Activated effector memory CD4-positive, alpha-beta T cell treated with anti-CD3 and anti-CD28 coated beads, Interleukin-2, amount 50 U/mL, for 16 hours (primary cell): ENCODE results near the gene LRRK2.
"Not testable (repeated sequence)": the region's sequence is repeated elsewhere in the genome, so short reads cannot be mapped to it uniquely, and the experiment has no call there.

Experiments
- DNase-seq: peaks from one replicate; pipeline ENCODE4 v3.0.0-alpha.2; 2020

LRRK2 gene

DNA sequence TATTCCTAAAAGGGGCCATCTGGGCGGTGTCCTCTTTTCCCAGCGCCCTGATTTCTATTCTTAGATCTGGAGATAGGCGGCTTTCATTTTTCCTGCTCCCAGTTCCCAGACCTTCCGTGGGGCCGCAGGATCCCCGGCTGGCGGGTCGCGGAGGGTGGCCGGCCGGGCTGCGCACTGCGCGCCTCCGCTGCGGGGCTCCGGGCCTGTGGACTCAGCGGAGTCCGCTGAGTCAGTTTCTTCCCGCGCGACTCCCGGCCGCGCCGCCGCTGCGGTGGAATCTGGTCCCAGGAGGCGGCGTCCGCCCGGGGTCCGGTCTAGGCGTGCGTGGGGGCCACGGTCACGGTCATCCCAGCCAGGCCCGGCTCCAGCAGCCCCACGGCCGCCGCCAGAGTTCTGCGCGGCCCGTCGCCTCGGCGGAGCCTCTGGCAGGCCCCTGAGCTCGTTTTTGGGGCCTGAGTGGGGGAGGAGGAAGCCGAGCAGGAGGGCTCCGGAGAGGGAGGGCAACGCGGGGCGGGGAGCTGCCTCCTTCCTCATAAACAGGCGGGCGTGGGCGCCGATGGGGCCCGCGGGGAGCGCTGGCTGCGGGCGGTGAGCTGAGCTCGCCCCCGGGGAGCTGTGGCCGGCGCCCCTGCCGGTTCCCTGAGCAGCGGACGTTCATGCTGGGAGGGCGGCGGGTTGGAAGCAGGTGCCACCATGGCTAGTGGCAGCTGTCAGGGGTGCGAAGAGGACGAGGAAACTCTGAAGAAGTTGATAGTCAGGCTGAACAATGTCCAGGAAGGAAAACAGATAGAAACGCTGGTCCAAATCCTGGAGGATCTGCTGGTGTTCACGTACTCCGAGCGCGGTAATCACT, at the start of gene LRRK2:
Gene LRRK2 (plus strand): TSS at position 559 of the 853 bp plus-strand sequence. CDS start 135 bp downstream, at position 694.
- peak; percentile 73 for DNase-seq

DNA sequence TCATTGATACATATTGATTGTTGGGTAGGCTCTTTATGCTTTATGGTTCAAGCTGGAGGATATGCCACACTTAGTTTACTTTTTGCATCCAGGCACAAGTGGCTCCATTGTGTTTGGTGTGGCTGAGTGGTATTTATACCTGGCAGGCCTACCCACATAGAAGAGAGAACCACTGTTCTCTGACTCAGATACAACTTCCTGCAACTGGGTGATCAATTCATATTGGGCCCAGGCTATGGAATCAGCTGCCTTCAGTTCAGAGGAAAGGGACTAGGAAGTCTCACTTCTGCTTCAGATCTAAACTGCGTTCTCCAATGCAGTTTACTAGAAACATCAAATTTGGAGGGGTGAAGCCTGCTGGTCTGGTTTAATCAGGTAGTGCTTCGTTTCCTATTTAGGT, 49.8 kb upstream of the LRRK2 start:
- DNase-seq, result no peak

DNA sequence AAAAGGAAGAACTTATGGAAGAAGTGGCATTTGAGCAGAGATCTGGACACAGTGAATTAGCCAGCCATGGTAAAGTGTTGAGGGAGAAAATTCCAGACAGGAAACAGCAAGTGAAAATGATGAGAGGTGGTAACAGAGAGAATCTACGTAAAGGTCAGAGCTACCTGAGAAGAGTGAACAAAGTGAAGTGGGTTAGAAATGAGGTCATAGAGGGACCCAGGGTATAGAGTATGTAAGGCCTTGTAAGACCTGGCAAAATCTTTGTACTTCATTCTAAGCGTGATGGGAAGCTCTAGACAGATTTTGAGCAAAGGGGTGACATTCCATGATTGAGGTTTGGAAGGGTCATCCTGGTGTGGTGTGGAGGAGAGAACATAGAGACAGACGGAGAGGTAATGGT, 49.3 kb upstream of the LRRK2 start:
- no peak for DNase-seq

DNA sequence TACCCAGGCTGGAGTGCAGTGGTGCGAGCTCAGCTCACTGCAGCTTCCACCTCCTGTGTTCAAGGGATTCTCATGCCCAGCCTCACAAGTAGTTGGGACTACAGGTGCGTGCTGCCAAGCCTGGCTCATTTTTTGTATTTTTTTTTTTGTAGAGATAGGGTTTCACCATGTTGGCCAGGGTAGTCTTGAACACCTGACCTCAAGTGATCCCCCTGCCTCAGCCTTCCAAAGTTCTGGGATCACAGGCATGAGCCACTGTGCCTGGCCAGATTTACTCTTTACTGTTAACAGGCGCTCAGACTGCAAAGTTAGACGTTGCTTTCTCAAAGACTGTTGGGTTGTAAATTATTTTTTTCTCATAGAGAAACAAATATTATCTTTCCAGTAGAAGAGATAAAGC, 46.1 kb upstream of the LRRK2 start:
- DNase-seq, result no peak

DNA sequence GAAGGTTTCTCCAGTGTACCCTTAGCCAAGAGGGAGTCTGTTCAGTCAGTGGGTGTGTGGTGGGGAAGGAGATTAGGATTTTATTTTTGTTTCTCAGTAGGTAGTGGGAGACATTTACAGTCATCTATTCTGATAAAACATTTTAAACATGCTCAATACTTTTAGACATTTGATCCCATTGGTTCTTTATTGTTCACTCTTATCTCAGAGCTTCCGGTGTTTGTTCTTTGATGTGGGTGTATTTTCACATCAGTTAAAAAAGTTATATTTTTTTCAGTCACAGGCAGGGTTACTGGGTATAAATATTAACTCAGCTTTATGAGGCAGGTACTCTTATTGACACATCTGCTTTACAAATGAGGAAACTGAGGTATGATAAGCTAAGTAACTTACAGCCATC, 43.3 kb upstream of the LRRK2 start:
- DNase-seq, result no peak

DNA sequence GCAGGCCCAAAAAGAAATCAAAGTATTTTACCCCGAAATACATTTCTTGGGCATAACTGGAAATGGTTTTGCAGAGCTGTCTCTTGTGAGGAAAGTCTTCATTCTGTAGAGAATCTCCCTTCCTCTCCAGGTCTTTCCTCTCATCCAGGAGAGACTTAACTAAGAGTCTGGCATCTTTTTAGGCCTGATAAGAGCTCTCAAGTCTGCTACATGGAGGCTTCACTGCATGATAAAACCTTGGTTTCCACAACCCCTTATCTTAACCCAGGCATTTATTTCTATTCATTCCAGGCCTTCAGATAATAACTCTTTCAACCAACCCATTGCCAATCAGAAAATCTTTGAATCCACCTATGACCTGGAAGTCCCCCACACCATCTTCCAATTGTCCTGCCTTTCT, 41.1 kb upstream of the LRRK2 start:
- no peak for DNase-seq

DNA sequence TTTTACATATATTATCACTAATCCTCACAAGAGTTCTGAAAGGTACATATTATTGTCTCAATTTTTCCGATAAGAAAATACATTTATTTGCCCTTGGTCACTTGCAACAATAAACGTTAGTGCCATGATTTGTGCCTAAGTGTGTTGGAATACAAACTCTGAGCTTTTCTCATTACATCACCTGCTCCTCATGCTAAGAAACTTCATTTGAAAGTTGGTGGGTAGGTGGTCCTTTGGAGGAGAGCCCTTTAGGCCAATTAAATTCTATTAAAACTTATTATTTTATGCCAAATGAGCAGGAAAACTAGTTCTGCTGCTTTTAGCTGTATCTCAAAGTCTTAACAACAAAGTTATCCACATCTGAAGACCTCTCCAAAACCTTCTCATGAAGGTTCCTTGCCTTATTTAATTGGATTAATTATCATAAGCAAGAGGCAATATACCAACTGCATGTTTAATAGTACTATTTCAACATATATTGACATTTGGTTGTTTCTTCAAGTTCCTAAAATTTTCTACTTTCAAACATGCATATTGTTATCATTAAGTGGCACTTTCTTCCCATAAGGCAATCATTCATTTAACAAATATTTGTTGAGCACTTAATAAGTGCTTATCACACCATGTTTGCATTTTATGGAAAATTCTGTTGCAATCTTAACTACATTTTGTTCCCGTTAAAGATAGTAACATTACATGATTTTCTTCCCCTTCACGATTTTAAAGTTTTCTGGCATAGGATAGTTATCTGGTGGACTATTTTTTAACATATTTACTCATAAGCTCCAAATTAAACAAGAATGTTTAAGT, 40.1 kb upstream of the LRRK2 start:
- no peak for DNase-seq

DNA sequence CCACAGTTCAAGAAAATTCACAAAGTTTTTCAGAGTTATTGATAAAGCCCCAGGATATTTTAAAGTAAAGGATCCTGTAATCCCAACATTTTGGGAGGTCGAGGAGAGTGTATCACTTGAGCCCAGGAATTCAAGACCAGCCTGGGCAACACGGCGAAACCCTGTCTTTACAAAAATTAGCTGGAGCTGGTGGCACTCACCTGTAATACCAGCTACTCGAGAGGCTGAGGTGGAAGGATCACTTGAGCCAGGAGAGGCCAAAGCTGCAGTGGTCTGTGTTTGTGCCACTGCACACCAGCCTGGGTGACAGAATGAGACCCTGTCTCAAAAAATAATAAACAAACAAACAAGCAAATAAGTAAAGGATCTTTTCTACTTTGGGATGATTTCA, 39.5 kb upstream of the LRRK2 start:
- DNase-seq, result no peak

DNA sequence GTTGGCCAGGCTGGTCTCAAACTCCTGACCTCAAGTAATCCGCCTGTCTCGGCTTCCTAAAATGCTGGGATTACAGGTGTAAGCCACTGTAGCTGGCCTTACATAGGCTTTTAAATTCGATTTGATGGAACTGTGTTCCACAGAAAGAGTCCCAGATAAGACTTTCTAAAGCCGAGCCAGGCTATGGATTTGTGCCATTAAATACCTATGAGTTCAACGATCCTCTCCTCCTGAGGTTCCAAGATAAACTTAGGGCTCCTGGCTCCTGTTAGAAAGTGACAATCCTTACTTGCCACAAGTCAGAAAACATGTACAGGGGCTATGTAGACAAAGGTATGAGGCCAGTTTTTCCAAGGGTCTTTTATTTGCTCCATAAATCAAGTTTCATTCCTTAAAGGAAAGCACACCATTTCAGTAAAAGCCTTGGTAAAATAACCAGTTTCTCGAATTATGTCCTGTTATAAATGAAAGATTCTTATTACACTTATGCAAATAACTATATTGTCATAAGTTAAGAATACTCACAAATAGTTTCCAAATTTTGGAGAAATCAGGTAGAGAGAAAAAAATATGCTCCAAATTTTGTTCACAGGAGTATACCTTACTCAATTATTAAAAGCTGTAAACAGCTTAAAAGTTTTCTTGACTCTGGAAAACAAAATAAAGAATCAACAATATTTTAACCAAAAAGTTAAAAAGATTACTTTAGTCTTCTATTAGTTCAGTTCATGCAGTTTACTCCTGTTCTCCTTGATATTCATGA, 36.1 kb upstream of the LRRK2 start:
- DNase-seq, result no peak

DNA sequence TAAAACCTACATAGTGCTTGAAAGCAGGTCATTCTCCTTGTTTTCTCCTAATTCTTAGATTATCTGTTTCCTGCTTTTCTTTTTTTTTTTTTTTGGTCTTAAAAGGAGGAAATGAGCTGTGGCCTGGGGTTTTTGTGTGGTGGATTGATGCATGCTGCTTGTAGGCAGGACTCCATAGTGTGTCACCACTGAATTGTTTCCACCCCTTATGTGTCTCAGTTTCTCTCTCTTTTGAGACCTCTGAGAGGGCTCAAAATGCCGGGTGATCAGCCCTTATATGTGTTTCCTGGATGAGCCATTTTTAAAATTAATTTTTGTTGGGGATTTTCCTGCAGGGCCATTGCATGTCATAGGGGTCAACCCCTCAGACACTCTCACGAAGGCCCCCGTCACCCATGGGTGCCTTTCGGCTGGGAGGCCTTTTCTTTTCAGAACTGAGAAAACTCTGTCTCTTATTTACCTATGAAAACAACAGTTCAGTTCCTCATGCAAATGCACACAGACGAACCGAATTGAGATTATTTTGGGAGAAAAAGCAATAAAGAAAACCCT, 32.0 kb upstream of the LRRK2 start:
- DNase-seq, result no peak

DNA sequence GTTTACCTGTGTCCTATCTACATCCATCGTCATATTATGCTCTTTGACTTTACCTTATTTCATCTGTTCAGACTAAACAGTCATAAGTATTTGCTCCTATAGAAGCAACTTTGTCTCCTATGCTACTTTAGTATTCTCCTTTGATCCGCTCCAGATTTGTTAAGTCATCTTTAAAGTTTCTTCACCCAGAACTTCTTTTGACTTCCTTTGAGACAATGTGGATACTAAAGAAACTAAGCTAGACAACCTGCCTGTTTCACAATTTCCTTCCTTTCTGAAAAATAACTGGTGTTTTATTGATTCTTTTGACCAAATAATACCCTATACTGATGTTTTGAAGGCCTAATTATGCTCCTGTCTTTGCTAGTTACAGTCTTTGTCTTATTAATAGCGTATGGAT, 30.0 kb upstream of the LRRK2 start:
- DNase-seq, result no peak

DNA sequence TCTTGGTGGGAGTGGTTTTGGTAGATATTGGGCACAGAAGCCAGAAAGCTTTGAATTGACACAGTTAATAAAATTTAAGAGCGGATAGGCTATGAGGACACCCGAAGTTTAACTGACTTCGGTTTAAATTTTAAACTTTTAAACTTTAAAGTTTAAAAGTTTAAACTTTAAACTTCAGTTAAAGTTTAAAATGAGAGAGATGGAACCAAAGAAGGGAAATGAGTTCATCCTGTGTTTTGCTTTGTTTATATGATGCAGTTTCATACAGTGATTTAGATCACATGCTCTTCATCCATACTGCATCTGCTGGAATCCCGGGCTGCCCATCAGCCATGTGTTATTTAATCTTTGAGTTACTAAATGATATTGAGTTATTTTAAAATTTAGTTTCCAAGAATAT, 27.2 kb upstream of the LRRK2 start:
- no peak for DNase-seq

DNA sequence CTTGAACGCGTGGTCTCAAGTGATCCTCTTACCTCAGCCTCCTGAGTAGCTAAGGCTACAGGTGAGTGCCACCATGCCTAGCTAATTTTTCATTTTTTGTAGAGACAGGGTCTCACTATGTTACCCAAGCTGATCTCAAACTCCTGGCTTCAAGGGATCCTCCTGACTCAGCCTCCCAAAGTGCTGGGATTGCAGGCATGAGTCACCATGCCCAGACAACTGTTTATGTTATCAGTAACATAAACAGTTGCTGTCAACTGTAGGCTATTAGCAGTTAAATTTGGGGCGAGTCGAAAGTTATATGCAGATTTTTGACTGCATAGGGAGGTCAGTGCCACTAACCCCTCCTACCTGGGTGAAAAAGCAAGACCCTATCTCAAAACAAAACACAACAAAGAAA, 26.2 kb upstream of the LRRK2 start:
- DNase-seq, result no peak

DNA sequence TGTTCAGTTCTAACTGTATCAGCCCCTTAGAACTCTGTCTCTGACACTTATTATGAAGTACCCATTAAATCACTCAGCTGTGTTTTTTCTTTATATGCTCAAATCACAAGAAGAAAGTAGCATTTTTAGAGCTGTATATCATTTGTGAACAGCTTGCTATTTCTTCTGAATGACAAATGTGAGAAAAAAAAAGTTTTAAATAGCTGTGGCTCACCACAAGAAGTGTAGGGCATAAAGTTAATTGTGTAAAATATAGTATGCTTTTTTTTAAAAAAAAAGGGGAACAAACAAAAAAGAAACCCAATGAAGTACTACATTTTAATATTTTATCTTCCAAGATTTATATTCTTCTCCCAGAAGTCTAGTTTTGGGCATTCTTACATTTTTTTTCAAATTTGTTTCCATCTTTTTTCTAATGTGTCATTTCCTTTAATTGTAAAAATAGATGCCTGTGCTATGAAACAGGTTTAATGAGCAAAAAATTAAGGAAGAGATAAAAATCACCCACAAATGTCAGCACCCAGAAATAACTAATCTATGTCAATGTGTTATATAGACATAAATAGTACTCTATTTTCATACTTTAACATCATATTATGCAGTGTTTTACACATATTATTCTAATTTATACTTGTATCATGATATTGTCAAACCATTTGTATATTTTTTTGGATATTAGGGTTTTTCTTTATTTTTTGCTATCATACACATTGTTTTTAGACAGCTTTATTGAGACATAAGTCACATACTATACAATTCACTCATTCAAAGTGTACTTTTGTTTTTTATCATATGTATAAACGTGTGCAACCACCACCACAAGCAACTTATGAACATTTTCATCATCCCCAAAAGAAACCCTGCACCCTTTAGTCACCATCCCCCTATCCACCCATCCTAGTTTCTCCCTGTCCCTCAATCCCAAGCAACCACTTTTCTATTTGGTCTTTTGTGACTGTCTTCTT, 22.4 kb upstream of the LRRK2 start:
- DNase-seq, result no peak

DNA sequence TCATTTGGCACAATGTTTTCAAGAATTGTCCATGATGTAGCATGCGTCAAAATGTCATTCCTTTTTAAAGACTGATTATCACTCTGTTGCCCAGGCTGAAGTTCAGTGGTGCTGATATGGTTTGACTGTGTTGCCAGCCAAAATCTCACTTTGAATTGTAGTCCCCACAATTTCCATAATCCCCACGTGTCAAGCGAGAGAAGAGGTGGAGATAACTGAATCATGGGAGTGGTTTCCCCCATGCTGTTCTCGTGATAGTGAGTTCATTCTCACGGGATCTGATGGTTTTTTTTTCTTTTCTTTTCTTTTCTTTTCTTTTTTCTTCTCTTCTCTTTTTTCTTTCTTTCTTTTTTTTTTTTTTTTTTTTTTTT, 21.8 kb upstream of the LRRK2 start:
- no peak for DNase-seq

DNA sequence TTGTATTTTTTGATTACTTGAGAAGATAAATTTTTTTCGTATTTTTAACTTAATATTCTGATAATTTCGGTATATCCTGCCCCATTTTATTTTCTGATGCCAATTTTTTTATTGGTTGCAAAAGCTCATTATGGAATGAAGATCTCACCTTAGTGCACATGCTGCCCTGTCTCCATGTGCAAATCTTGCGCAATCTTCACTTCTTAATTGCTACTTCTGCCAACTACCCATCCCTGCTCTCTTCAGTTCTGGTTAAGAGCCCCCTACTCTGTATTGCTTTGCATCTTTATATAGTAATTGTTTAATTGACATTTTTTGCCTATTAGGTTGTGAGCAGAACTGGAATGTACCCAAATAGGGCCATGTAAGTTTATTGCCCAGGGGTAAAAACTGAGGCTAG, 20.5 kb upstream of the LRRK2 start:
- no peak for DNase-seq

DNA sequence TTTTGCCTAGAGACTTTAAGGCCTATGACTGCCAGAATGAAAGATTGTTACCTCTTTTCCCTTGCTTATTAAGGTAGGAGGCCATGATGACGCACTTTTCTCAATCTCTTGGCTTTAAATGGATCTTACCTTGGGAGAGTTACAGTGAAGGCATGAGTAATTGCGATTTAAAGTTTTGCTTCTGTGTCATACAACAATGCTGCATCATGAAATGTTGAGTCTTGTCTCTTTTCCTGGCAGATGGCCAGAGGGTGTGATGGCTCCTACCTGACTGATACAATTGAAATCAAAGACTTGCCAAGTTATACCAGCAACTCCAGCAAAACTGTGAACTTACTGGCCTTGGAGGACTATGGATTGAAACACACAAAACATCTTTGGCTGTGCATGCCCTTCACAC, 17.2 kb upstream of the LRRK2 start:
- no peak for DNase-seq

DNA sequence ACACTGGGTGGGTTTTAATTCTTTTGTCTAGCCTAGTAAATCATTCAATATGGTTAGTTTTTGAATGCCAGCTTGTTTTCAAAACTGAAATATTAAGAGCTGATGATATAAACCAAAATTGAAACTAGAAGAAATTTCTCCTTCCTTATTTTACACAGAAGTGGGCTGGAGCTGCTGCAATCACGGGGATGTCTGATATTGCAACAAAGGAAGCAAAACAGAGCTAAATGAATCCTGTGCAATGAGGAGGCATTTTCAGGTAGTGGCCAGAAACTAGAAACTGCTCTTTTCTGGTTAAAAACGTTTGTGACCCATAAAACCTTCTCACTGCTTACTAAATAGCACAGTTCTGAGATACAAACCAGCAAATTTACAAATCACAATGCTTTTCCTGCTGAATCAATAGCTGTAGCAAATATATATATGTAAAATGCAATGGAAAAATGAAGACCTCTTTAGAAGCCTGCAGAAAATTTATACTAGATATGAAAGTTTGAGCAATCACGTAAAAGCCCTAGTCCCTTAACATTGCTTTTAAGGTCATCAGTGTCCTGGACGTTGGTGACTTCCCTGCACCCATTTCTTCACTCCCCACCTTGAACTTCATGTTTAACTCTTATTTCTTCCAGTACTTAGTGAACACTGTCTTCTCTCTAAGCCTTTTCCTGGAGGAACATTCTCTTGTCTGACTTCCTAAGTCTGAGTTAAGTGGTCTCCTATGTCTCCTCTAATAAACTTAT, 15.9 kb upstream of the LRRK2 start:
- no peak for DNase-seq

DNA sequence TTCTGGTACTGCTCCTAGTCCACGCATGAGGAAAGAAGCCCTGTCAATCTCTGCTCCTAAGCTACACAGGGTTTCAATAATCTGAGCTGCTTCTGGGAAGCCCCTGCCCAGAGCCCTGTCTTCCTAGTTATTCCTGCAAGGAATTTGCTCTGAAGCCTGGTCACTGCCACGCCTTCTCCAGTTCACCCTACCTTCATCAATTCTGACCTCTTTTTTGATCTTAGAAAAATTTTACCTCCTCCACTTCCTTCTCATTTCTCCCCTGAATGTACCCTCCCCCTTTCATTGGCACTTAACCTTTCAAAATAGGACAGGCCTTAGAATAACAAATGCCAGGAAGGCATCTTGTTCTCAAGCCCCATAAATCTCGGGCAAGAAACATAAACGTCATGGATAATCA, 14.9 kb upstream of the LRRK2 start:
- DNase-seq, result no peak

DNA sequence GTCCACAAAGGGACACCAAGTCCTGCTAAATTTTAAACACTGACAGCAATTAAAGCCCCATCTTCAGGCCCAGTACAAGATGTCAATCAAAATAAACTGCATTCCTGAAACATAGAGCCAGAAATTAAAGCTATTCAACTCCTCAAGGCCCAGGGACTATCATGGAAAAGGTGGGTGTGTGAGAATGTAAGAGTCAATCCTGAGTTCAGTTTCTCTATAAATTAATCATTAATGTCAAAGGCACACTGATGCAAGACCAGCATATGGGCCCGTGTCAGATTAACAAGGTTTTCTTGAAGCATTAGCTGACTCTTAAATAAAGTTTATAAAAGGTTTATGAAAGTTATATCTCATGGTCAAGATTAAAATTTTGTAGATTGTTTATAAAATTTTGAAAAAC, 13.6 kb upstream of the LRRK2 start:
- DNase-seq, result not testable (repeated sequence)

DNA sequence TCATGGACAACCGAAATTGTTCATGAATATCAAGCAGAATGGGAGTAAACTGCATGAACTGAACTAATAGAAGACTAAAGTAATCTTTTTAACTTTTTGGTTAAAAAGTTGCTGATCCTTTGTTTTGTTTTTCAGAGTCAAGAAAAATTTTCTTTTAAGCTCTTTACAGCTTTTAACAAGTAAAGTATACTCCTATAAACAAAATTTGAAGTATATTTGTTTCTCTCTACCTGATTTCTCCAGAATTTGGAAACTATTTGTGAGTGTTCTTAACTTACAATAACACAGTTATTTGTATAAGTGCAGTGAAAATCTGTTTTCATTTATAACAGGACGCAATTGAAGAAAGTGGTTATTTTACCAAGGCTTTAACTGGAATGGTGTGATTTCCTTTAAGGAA, 12.2 kb upstream of the LRRK2 start:
- no peak for DNase-seq
